Measurements from ENCODE around the gene AP1S2.
A peak's percentile ranks its signal among the peaks of the same experiment; 100 is the strongest.
"Not testable (repeated sequence)": the region's sequence is repeated elsewhere in the genome, so short reads cannot be mapped to it uniquely, and the experiment has no call there.

Gene AP1S2

GRCh38 chrX:15848576-15848975, 6.0 kb downstream of the AP1S2 start:
- DNase-seq (ENCODE audit: low read depth in 2 of 2): no peak
- no peak overlapping the region for H3K4me3 ChIP-seq (replicated peaks in 1 of 2; ENCODE audit: low read depth in 2 of 2, low read length in 2 of 2)
- TF ChIP-seq CTCF (IDR thresholded peaks at IDR 0.05; ENCODE audit: low read depth, low read length): no peak

GRCh38 chrX:15843960-15844359, 10.7 kb downstream of the AP1S2 start:
- no peak for TF ChIP-seq CTCF (IDR thresholded peaks at IDR 0.05; ENCODE audit: low read depth, low read length)

GRCh38 chrX:15841853-15842516, 12.6 kb downstream of the AP1S2 start:
- DNase-seq (ENCODE audit: low read depth in 2 of 2): no peak
- TF ChIP-seq CTCF (IDR thresholded peaks at IDR 0.05; ENCODE audit: low read depth, low read length): no peak
- no peak overlapping the region for H3K4me3 ChIP-seq (replicated peaks in 1 of 2; ENCODE audit: low read depth in 2 of 2, low read length in 2 of 2)

More at GRCh38 chrX:15843960-15844359, 10.7 kb downstream of the AP1S2 start:
- H3K4me3 ChIP-seq (replicated peaks in 1 of 2; ENCODE audit: low read depth in 2 of 2, low read length in 2 of 2): no peak overlapping the region
- no peak for DNase-seq (ENCODE audit: low read depth in 2 of 2)

GRCh38 chrX:15838017-15838416, 16.6 kb downstream of the AP1S2 start:
- DNase-seq (ENCODE audit: low read depth in 2 of 2): no peak
- TF ChIP-seq CTCF (IDR thresholded peaks at IDR 0.05; ENCODE audit: low read depth, low read length): peak; percentile 34
- no peak overlapping the region for H3K4me3 ChIP-seq (replicated peaks in 1 of 2; ENCODE audit: low read depth in 2 of 2, low read length in 2 of 2)

GRCh38 chrX:15834827-15835595, 19.6 kb downstream of the AP1S2 start:
- H3K4me3 ChIP-seq (replicated peaks in 1 of 2; ENCODE audit: low read depth in 2 of 2, low read length in 2 of 2): no peak overlapping the region
- no peak for TF ChIP-seq CTCF (IDR thresholded peaks at IDR 0.05; ENCODE audit: low read depth, low read length)

GRCh38 chrX:15834053-15834452, 20.6 kb downstream of the AP1S2 start:
- no peak for TF ChIP-seq CTCF (IDR thresholded peaks at IDR 0.05; ENCODE audit: low read depth, low read length)
- DNase-seq (ENCODE audit: low read depth in 2 of 2): no peak
- no peak overlapping the region for H3K4me3 ChIP-seq (replicated peaks in 1 of 2; ENCODE audit: low read depth in 2 of 2, low read length in 2 of 2)

More at GRCh38 chrX:15834827-15835595, 19.6 kb downstream of the AP1S2 start:
- peak in 1 of 2 donors; percentile 13 for DNase-seq (ENCODE audit: low read depth in 2 of 2)

- DNase-seq (ENCODE audit: low read depth in 2 of 2); H3K4me3 ChIP-seq (replicated peaks in 1 of 2; ENCODE audit: low read depth in 2 of 2, low read length in 2 of 2): not testable (repeated sequence)
Observed at GRCh38 chrX:15831347-15831746, 23.3 kb downstream of the AP1S2 start.
